ENCODE results near the gene PPARGC1A. TPM values are rescaled to one million over a fixed set of nuclear protein-coding genes. Genes with fewer than 3 reads are reported as not detected.

Gene PPARGC1A
- total and polyA plus RNA-seq, 2 of the 13 experiments (the other 11 are each of a cell fraction or from before 2014, with no cell fraction given), result 20.7 to 37.3 TPM

DNA sequence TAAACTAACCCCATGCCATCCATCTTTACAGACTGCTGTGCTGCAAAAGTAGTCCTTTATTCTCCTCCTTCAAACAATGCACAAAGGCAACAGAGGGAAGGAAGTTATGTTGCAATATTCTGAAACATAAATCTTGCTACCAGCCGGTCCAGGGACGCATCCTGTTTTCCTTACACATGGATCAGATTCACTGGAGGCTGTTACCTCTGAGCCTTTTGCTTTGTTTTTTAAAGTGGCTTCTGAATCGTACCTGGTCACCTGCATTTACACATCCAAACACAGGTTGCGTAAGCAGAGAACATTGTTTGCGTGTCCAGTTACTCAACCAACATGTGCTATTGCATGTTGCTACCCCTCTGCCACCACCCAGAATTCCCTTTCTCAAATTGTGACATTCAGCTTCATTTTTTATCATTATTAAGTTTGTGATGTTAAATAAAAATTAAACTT lies 8.8 kb downstream of the PPARGC1A start (continued):
- TF ChIP-seq, protein P1, sequence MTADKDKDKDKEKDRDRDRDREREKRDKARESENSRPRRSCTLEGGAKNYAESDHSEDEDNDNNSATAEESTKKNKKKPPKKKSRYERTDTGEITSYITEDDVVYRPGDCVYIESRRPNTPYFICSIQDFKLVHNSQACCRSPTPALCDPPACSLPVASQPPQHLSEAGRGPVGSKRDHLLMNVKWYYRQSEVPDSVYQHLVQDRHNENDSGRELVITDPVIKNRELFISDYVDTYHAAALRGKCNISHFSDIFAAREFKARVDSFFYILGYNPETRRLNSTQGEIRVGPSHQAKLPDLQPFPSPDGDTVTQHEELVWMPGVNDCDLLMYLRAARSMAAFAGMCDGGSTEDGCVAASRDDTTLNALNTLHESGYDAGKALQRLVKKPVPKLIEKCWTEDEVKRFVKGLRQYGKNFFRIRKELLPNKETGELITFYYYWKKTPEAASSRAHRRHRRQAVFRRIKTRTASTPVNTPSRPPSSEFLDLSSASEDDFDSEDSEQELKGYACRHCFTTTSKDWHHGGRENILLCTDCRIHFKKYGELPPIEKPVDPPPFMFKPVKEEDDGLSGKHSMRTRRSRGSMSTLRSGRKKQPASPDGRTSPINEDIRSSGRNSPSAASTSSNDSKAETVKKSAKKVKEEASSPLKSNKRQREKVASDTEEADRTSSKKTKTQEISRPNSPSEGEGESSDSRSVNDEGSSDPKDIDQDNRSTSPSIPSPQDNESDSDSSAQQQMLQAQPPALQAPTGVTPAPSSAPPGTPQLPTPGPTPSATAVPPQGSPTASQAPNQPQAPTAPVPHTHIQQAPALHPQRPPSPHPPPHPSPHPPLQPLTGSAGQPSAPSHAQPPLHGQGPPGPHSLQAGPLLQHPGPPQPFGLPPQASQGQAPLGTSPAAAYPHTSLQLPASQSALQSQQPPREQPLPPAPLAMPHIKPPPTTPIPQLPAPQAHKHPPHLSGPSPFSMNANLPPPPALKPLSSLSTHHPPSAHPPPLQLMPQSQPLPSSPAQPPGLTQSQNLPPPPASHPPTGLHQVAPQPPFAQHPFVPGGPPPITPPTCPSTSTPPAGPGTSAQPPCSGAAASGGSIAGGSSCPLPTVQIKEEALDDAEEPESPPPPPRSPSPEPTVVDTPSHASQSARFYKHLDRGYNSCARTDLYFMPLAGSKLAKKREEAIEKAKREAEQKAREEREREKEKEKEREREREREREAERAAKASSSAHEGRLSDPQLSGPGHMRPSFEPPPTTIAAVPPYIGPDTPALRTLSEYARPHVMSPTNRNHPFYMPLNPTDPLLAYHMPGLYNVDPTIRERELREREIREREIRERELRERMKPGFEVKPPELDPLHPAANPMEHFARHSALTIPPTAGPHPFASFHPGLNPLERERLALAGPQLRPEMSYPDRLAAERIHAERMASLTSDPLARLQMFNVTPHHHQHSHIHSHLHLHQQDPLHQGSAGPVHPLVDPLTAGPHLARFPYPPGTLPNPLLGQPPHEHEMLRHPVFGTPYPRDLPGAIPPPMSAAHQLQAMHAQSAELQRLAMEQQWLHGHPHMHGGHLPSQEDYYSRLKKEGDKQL (CRISPR knock-in tag; IDR thresholded peaks at IDR 0.05; ENCODE audit: low read depth), result peak; percentile 81
- TF ChIP-seq, protein P2, sequence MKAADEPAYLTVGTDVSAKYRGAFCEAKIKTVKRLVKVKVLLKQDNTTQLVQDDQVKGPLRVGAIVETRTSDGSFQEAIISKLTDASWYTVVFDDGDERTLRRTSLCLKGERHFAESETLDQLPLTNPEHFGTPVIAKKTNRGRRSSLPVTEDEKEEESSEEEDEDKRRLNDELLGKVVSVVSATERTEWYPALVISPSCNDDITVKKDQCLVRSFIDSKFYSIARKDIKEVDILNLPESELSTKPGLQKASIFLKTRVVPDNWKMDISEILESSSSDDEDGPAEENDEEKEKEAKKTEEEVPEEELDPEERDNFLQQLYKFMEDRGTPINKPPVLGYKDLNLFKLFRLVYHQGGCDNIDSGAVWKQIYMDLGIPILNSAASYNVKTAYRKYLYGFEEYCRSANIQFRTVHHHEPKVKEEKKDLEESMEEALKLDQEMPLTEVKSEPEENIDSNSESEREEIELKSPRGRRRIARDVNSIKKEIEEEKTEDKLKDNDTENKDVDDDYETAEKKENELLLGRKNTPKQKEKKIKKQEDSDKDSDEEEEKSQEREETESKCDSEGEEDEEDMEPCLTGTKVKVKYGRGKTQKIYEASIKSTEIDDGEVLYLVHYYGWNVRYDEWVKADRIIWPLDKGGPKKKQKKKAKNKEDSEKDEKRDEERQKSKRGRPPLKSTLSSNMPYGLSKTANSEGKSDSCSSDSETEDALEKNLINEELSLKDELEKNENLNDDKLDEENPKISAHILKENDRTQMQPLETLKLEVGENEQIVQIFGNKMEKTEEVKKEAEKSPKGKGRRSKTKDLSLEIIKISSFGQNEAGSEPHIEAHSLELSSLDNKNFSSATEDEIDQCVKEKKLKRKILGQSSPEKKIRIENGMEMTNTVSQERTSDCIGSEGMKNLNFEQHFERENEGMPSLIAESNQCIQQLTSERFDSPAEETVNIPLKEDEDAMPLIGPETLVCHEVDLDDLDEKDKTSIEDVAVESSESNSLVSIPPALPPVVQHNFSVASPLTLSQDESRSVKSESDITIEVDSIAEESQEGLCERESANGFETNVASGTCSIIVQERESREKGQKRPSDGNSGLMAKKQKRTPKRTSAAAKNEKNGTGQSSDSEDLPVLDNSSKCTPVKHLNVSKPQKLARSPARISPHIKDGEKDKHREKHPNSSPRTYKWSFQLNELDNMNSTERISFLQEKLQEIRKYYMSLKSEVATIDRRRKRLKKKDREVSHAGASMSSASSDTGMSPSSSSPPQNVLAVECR (CRISPR knock-in tag; IDR thresholded peaks at IDR 0.05; ENCODE audit: borderline replicate concordance), result peak; percentile 71; the same call in 1 of the 2 replicates
- TF ChIP-seq, protein P3, sequence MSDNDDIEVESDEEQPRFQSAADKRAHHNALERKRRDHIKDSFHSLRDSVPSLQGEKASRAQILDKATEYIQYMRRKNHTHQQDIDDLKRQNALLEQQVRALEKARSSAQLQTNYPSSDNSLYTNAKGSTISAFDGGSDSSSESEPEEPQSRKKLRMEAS (IDR thresholded peaks at IDR 0.05), result peak; percentile 83
- no peak for TF ChIP-seq ZNF883 (CRISPR knock-in tag; IDR thresholded peaks at IDR 0.05; ENCODE audit: not compliant biosample characterization)
- TF ChIP-seq, protein P4, sequence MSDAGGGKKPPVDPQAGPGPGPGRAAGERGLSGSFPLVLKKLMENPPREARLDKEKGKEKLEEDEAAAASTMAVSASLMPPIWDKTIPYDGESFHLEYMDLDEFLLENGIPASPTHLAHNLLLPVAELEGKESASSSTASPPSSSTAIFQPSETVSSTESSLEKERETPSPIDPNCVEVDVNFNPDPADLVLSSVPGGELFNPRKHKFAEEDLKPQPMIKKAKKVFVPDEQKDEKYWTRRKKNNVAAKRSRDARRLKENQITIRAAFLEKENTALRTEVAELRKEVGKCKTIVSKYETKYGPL (CRISPR knock-in tag; IDR thresholded peaks at IDR 0.05), result peak; percentile 34; the same call in 1 of the 2 replicates
- peak; percentile 46; the same call in 1 of the 2 replicates for TF ChIP-seq ZNF878 (CRISPR knock-in tag; IDR thresholded peaks at IDR 0.05)
- TF ChIP-seq, protein P5, sequence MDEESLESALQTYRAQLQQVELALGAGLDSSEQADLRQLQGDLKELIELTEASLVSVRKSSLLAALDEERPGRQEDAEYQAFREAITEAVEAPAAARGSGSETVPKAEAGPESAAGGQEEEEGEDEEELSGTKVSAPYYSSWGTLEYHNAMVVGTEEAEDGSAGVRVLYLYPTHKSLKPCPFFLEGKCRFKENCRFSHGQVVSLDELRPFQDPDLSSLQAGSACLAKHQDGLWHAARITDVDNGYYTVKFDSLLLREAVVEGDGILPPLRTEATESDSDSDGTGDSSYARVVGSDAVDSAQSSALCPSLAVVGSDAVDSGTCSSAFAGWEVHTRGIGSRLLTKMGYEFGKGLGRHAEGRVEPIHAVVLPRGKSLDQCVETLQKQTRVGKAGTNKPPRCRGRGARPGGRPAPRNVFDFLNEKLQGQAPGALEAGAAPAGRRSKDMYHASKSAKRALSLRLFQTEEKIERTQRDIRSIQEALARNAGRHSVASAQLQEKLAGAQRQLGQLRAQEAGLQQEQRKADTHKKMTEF (CRISPR knock-in tag; IDR thresholded peaks at IDR 0.05), result peak; percentile 85
- TF ChIP-seq, protein P6, sequence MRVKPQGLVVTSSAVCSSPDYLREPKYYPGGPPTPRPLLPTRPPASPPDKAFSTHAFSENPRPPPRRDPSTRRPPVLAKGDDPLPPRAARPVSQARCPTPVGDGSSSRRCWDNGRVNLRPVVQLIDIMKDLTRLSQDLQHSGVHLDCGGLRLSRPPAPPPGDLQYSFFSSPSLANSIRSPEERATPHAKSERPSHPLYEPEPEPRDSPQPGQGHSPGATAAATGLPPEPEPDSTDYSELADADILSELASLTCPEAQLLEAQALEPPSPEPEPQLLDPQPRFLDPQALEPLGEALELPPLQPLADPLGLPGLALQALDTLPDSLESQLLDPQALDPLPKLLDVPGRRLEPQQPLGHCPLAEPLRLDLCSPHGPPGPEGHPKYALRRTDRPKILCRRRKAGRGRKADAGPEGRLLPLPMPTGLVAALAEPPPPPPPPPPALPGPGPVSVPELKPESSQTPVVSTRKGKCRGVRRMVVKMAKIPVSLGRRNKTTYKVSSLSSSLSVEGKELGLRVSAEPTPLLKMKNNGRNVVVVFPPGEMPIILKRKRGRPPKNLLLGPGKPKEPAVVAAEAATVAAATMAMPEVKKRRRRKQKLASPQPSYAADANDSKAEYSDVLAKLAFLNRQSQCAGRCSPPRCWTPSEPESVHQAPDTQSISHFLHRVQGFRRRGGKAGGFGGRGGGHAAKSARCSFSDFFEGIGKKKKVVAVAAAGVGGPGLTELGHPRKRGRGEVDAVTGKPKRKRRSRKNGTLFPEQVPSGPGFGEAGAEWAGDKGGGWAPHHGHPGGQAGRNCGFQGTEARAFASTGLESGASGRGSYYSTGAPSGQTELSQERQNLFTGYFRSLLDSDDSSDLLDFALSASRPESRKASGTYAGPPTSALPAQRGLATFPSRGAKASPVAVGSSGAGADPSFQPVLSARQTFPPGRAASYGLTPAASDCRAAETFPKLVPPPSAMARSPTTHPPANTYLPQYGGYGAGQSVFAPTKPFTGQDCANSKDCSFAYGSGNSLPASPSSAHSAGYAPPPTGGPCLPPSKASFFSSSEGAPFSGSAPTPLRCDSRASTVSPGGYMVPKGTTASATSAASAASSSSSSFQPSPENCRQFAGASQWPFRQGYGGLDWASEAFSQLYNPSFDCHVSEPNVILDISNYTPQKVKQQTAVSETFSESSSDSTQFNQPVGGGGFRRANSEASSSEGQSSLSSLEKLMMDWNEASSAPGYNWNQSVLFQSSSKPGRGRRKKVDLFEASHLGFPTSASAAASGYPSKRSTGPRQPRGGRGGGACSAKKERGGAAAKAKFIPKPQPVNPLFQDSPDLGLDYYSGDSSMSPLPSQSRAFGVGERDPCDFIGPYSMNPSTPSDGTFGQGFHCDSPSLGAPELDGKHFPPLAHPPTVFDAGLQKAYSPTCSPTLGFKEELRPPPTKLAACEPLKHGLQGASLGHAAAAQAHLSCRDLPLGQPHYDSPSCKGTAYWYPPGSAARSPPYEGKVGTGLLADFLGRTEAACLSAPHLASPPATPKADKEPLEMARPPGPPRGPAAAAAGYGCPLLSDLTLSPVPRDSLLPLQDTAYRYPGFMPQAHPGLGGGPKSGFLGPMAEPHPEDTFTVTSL (CRISPR knock-in tag; IDR thresholded peaks at IDR 0.05; ENCODE audit: borderline replicate concordance), result peak; percentile 72
- TF ChIP-seq FLYWCH1 (CRISPR knock-in tag; IDR thresholded peaks at IDR 0.05), result no peak
- peak; percentile 79 for TF ChIP-seq BHLHE40 (IDR thresholded peaks at IDR 0.05; ENCODE audit: low read length)

Measured in HepG2 (cell line).